MM.1S (cell line): Measurements from ENCODE around the gene CXCL17.
"Not testable (repeated sequence)": the region's sequence is repeated elsewhere in the genome, so short reads cannot be mapped to it uniquely, and the experiment has no call there.

Experiments used
- DNase-seq: peaks from one replicate; pipeline ENCODE4 v3.0.0-alpha.2; 2015
- H2AFZ ChIP-seq: fragments of 300-600 bp; sonication (generic); 2 replicates; pipeline ENCODE4 v1.6.0; 2016; ENCODE audit warnings: antibody characterized with exemption, low read length
- H3F3A ChIP-seq: fragments of 300-600 bp; sonication (generic); 2 replicates; pipeline ENCODE4 v1.6.1; 2016; ENCODE audit warnings: mild to moderate bottlenecking, antibody characterized with exemption, low read length, moderate library complexity, mixed read lengths; ENCODE audit not compliant: insufficient read depth
- H3K27ac ChIP-seq: fragments of 300-600 bp; sonication (generic); 2 replicates; pipeline ENCODE4 v1.5.1; 2016; ENCODE audit warnings: mild to moderate bottlenecking, low read length
- H3K27me3 ChIP-seq: fragments of 300-600 bp; sonication (generic); replicated peaks from 2 replicates; pipeline ENCODE4 v1.6.0; 2016; ENCODE audit warnings: low read length; ENCODE audit not compliant: insufficient read depth
- H3K36me3 ChIP-seq: fragments of 300-600 bp; sonication (generic); replicated peaks from 2 replicates; pipeline ENCODE4 v1.6.1; 2016; ENCODE audit warnings: mild to moderate bottlenecking, low read length, mixed read lengths; ENCODE audit not compliant: insufficient read depth
- H3K4me1 ChIP-seq: fragments of 300-600 bp; sonication (generic); 2 replicates; pipeline ENCODE4 v1.6.1; 2016; ENCODE audit warnings: low read length, mixed read lengths
- H3K4me2 ChIP-seq: fragments of 300-600 bp; sonication (generic); 2 replicates; pipeline ENCODE4 v1.6.0; 2016; ENCODE audit warnings: low read depth, low read length
- H3K4me3 ChIP-seq: fragments of 300-600 bp; sonication (generic); 2 replicates; pipeline ENCODE4 v1.5.1; 2016; ENCODE audit warnings: low read length, mixed read lengths
- H3K79me2 ChIP-seq: fragments of 300-600 bp; sonication (generic); 2 replicates; pipeline ENCODE4 v1.6.1; 2016; ENCODE audit warnings: mixed run types, low read length, mixed read lengths
- H3K9ac ChIP-seq: fragments of 300-600 bp; sonication (generic); 2 replicates; pipeline ENCODE4 v1.6.1; 2016; ENCODE audit warnings: low read length, mixed read lengths
- H3K9me2 ChIP-seq: fragments of 300-600 bp; sonication (generic); replicated peaks from 2 replicates; pipeline ENCODE4 v1.6.1; 2016; ENCODE audit warnings: mild to moderate bottlenecking, low read length, mixed read lengths; ENCODE audit not compliant: insufficient read depth
- H3K9me3 ChIP-seq: fragments of 300-600 bp; sonication (generic); replicated peaks from 2 replicates; pipeline ENCODE4 v1.6.1; 2016; ENCODE audit warnings: mild to moderate bottlenecking, low read length, mixed read lengths; ENCODE audit not compliant: insufficient read depth
- H4K20me1 ChIP-seq: fragments of 300-600 bp; sonication (generic); 2 replicates; pipeline ENCODE4 v1.6.1; 2016; ENCODE audit warnings: mild to moderate bottlenecking, low read length, moderate library complexity, mixed read lengths; ENCODE audit not compliant: insufficient read depth
- CTCF ChIP-seq: fragments of 300-600 bp; sonication (generic); IDR thresholded peaks from 2 replicates; pipeline ENCODE4 v1.5.1; 2016; ENCODE audit warnings: antibody characterized with exemption, low read length, mixed read lengths
- EZH2 ChIP-seq: fragments of 300-600 bp; sonication (generic); optimal IDR thresholded peaks from 2 replicates; pipeline ENCODE3; 2017; ENCODE audit warnings: low read depth, mild to moderate bottlenecking, antibody characterized with exemption, low read length, mixed read lengths
- EZH2phosphoT487 ChIP-seq: fragments of 300-600 bp; sonication (generic); IDR thresholded peaks from 2 replicates; pipeline ENCODE4 v1.6.1; 2018; ENCODE audit warnings: antibody characterized with exemption, low read length

CXCL17 gene

GRCh38 chr19:42487032-42487797 lies 44.5 kb upstream of the CXCL17 start:
- Histone ChIP-seq H3K4me1 (no peaks in the 10 kb centered on the region), H3K27ac (no peak overlapping the region), H4K20me1 (no peaks in the 10 kb centered on the region), H2AFZ (no peak overlapping the region), H3K4me3 (no peak overlapping the region), H3K9ac (no peak overlapping the region), H3K4me2 (no peak overlapping the region), H3K27me3 (no peaks in the 10 kb centered on the region), H3K9me2 (no peaks in the 10 kb centered on the region), H3K79me2 (no peaks in the 10 kb centered on the region), H3F3A (no peaks in the 10 kb centered on the region), H3K9me3 (no peaks in the 10 kb centered on the region), H3K36me3 (no peaks in the 10 kb centered on the region)
- DNase-seq = no peak
- TF ChIP-seq EZH2 (no peak), EZH2phosphoT487 (no peak), CTCF (no peak)

- H4K20me1 ChIP-seq, H3K27me3 ChIP-seq, H3K9me3 ChIP-seq, H3K4me1 ChIP-seq, H3K4me2 ChIP-seq, H3K27ac ChIP-seq, H2AFZ ChIP-seq, H3K4me3 ChIP-seq, H3K9ac ChIP-seq, DNase-seq, H3K9me2 ChIP-seq, H3F3A ChIP-seq, H3K79me2 ChIP-seq, H3K36me3 ChIP-seq: not testable (repeated sequence)
Observed at GRCh38 chr19:42485036-42485435, 42.3 kb upstream of the CXCL17 start.

- Histone ChIP-seq H3K79me2 (no peaks in the 10 kb centered on the region), H3K9ac (no peak overlapping the region), H3K27ac (no peak overlapping the region), H3K9me3 (no peaks in the 10 kb centered on the region), H3K27me3 (no peaks in the 10 kb centered on the region), H3K4me1 (no peaks in the 10 kb centered on the region), H3K9me2 (no peaks in the 10 kb centered on the region), H3F3A (no peaks in the 10 kb centered on the region), H2AFZ (no peak overlapping the region), H3K4me3 (no peak overlapping the region), H3K36me3 (no peaks in the 10 kb centered on the region), H4K20me1 (no peaks in the 10 kb centered on the region), H3K4me2 (no peak overlapping the region)
- DNase-seq = no peak
- TF ChIP-seq CTCF (no peak), EZH2phosphoT487 (no peak), EZH2 (no peak)
Observed at GRCh38 chr19:42480335-42481095, 37.8 kb upstream of the CXCL17 start.

GRCh38 chr19:42479736-42480135 lies 37.0 kb upstream of the CXCL17 start:
- no peak for DNase-seq
- H4K20me1 ChIP-seq = no peaks in the 10 kb centered on the region

More at GRCh38 chr19:42479736-42480135, 37.0 kb upstream of the CXCL17 start:
- Histone ChIP-seq H3K4me3 (no peak overlapping the region), H3K36me3 (no peaks in the 10 kb centered on the region), H3K9me2 (no peaks in the 10 kb centered on the region), H3K4me2 (no peak overlapping the region), H3F3A (no peaks in the 10 kb centered on the region), H3K4me1 (no peaks in the 10 kb centered on the region), H3K9me3 (no peaks in the 10 kb centered on the region), H2AFZ (no peak overlapping the region), H3K79me2 (no peaks in the 10 kb centered on the region), H3K27me3 (no peaks in the 10 kb centered on the region), H3K9ac (no peak overlapping the region), H3K27ac (no peak overlapping the region)
- no peak for TF ChIP-seq EZH2phosphoT487
- TF ChIP-seq CTCF = no peak
- TF ChIP-seq EZH2 = no peak
